Chondrocyte (in vitro differentiated cells): ENCODE data around the gene CASK. TPM values are rescaled to one million over a fixed set of nuclear protein-coding genes. Genes with fewer than 3 reads are reported as not detected.
"Not testable (repeated sequence)": the region's sequence is repeated elsewhere in the genome, so short reads cannot be mapped to it uniquely, and the experiment has no call there.

Experiments
- DNase-seq: peaks from one replicate; pipeline ENCODE4 v3.0.0; 2021; ENCODE audit warnings: mixed read lengths, low spot score
- H3K27ac Mint-ChIP-seq: one replicate; pipeline ENCODE4 v1.8.0; 2021; ENCODE audit warnings: mild to moderate bottlenecking, moderate library complexity, mixed read lengths; ENCODE audit not compliant: unreplicated experiment
- H3K27me3 Mint-ChIP-seq: 2 replicates; pipeline ENCODE4 v1.8.0; 2021; ENCODE audit warnings: low read depth, mixed read lengths
- H3K36me3 Mint-ChIP-seq: 2 replicates; pipeline ENCODE4 v1.8.0; 2021; ENCODE audit warnings: low read depth, mixed read lengths
- H3K4me1 Mint-ChIP-seq: 2 replicates; pipeline ENCODE4 v1.8.0; 2021; ENCODE audit warnings: low read depth, mild to moderate bottlenecking, mixed read lengths
- H3K4me3 Mint-ChIP-seq: one replicate; pipeline ENCODE4 v1.8.0; 2021; ENCODE audit warnings: mild to moderate bottlenecking, moderate library complexity, mixed read lengths; ENCODE audit not compliant: unreplicated experiment
- H3K9me3 Mint-ChIP-seq: 2 replicates; pipeline ENCODE4 v1.8.0; 2021; ENCODE audit warnings: low read depth, mixed read lengths
- total RNA-seq: library from RNA; stranded (reverse); gene quantifications from 3 replicates; pipeline ENCODE4 v1.2.1, GENCODE V29; 2021
- TF ChIP-seq, protein P1 (sequence below): fragments of 200-600 bp; sonication (generic); IDR thresholded peaks from 2 replicates; pipeline ENCODE4 v1.5.0; 2021; ENCODE audit warnings: antibody characterized with exemption, mild to moderate bottlenecking, moderate library complexity

The CASK gene
- total RNA-seq, 1 donor from 2014 or later, result 44.9 TPM

DNA sequence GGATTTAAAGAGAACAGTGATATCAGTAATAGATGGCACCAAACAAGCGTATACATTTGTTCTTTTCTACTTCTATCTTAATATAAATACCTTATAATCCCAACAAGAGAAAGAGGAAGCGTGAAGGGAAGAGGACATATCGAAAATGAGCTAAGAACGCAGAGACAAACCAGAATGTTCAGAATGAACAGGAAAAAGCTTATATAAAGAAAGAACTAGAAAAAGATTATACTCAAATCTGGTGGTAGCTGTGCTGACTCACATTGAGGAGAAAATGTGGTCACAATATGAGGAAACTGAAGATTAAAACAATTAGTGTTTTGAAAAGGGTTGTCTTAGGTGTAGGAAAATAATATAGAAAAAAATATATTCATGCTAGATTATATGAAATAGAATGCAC, 236.6 kb downstream of the CASK start:
- H3K4me3 Mint-ChIP-seq, result no peak overlapping the region
- DNase-seq, result no peak
- TF ChIP-seq, protein P1, sequence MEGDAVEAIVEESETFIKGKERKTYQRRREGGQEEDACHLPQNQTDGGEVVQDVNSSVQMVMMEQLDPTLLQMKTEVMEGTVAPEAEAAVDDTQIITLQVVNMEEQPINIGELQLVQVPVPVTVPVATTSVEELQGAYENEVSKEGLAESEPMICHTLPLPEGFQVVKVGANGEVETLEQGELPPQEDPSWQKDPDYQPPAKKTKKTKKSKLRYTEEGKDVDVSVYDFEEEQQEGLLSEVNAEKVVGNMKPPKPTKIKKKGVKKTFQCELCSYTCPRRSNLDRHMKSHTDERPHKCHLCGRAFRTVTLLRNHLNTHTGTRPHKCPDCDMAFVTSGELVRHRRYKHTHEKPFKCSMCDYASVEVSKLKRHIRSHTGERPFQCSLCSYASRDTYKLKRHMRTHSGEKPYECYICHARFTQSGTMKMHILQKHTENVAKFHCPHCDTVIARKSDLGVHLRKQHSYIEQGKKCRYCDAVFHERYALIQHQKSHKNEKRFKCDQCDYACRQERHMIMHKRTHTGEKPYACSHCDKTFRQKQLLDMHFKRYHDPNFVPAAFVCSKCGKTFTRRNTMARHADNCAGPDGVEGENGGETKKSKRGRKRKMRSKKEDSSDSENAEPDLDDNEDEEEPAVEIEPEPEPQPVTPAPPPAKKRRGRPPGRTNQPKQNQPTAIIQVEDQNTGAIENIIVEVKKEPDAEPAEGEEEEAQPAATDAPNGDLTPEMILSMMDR, result no peak
- H3K9me3 Mint-ChIP-seq, result peaks cover 4% of the 10 kb centered on the region
- H3K27ac Mint-ChIP-seq, result no peak overlapping the region
- no peaks in the 10 kb centered on the region for H3K27me3 Mint-ChIP-seq
- H3K4me1 Mint-ChIP-seq, result peaks cover under 1% of the 10 kb centered on the region
- no peaks in the 10 kb centered on the region for H3K36me3 Mint-ChIP-seq

DNA sequence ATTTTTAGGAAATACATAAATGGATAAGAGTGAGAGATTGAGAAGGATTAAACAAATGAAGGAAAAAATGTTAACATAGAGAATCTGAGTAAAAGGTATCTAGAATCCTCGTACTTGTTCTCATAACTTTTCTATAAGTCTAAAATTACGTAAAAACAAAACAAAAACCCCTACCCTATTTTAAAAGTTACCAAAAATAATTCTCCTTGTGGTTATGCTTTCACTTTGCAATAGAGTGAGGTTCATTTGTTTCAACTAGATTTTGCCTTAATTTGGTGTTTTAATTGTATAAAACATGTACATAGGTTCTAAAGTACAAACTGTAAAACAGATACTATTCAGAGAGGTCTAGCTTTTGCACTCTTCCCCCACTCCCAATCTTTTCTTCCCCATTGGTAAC, 238.4 kb downstream of the CASK start:
- peaks cover 6% of the 10 kb centered on the region for H3K9me3 Mint-ChIP-seq
- no peaks in the 10 kb centered on the region for H3K27me3 Mint-ChIP-seq
- H3K4me1 Mint-ChIP-seq, result no peaks in the 10 kb centered on the region
- H3K36me3 Mint-ChIP-seq, result no peaks in the 10 kb centered on the region
- no peak for DNase-seq
- TF ChIP-seq, protein P1, result no peak
- no peak overlapping the region for H3K4me3 Mint-ChIP-seq
- H3K27ac Mint-ChIP-seq, result no peak overlapping the region

DNA sequence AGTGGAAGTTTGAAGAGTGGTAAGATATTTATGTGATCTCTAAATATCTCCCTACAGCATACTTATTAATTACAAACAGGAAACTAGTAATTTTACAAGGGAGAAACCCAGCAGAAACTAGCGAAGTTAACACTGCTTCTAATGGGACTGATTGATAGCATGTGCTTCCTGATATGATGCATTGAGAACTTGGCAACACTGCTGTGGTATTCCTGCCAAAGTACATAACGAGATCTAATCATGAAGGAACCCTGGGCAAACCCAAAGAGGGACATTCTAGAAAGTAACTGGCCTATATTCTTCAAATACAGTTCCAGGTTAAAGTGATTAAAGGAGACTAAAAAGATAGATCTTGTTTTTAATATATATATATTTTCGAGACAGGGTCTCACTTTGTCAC, 239.2 kb downstream of the CASK start:
- DNase-seq, result no peak
- Mint-ChIP-seq H3K9me3 (peaks cover 6% of the 10 kb centered on the region), H3K4me3 (no peak overlapping the region), H3K36me3 (no peaks in the 10 kb centered on the region), H3K27me3 (no peaks in the 10 kb centered on the region), H3K4me1 (no peaks in the 10 kb centered on the region), H3K27ac (no peak overlapping the region)
- TF ChIP-seq, protein P1, result no peak

DNA sequence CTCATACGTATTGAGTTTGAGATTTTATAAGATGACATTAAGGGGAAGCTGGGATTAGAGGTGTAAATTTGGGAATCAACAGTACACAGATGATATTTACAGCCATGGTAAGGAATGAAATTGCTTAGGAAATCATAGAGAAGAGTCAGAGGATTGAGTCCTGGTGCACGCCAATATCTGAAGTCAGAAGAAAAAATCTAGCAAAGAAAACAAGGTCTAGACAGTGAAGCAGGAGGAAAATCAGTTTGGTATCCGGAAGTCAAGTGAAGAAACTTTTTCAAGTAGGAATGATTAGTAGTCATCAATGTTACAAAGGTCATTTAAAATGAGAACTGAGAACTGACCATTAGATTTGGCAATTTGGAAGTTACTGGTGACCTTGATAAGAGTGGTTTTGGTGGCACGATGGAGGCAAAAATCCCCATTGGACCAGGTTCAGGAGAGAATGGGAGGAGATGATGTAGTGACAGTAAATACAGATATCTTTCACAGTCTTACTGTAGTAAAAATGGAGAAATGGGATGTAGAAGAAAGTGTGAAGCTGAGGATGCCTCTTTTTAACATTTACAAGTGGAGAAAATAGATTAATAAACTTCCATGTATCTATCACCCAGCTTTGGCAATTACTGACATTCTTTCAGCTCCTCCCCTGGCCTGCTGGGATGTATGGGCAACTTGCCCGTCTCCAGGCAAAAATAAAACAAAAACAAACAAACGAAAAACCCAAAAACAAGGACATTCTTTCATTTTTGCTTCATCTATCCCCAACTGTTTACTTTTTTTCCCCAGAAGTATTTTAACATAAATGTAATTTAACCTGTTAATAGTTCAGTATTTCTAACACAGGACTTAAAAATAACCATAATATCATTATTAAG, 245.9 kb downstream of the CASK start:
- Mint-ChIP-seq H3K36me3 (no peaks in the 10 kb centered on the region), H3K27me3 (no peaks in the 10 kb centered on the region), H3K4me1 (peaks cover 7% of the 10 kb centered on the region), H3K27ac (no peak overlapping the region), H3K9me3 (peaks cover 12% of the 10 kb centered on the region), H3K4me3 (no peak overlapping the region)
- DNase-seq, result no peak
- TF ChIP-seq, protein P1, result no peak

DNA sequence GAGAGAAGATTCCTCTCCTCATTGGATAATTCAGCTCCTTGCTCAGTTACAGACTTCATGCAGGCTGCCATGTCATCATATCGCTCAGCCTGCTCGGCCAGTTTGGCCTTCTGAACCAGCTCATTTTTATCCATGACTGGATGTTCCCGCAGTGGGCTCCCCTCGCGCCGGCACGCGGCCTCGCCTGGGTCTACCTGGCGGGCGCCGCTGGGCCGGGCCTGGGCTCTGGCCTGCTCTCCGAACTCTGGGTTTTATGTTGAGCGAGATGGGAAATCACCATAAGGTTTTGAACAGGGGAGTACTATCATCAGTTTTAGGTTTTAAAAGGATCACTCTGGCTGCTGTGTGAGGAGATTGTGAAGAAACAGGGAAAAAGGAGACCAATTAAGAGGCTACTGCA, 247.0 kb downstream of the CASK start:
- H3K4me3 Mint-ChIP-seq, DNase-seq, H3K4me1 Mint-ChIP-seq, H3K27ac Mint-ChIP-seq, H3K36me3 Mint-ChIP-seq, H3K27me3 Mint-ChIP-seq: not testable (repeated sequence)
- peaks cover 11% of the 10 kb centered on the region for H3K9me3 Mint-ChIP-seq

DNA sequence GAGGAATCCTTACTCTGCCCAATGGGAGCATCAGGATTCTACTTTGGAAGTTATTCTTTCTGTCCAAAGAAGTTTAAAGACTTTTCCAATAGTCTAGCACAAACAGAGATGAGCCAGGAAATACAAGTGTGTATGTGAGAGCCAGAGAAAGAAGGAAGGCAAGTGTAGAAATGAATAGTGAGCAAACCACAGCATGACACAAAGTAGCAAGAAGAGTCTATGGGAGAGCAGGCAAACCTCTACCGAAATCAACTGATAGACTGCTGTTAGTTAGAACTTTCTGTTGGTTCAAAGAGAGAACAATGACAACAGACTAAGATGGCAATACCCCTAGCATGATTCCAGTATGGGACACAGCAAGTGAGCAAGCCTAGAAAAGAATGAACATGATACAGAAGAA, 250.7 kb downstream of the CASK start:
- H3K27ac Mint-ChIP-seq, result no peak overlapping the region
- no peak overlapping the region for H3K4me3 Mint-ChIP-seq
- peaks cover 10% of the 10 kb centered on the region for H3K9me3 Mint-ChIP-seq
- H3K36me3 Mint-ChIP-seq, result no peaks in the 10 kb centered on the region
- no peaks in the 10 kb centered on the region for H3K27me3 Mint-ChIP-seq
- no peak for DNase-seq
- TF ChIP-seq, protein P1, result no peak
- peaks cover 6% of the 10 kb centered on the region for H3K4me1 Mint-ChIP-seq
